ENCODE data around the gene PDXP.

PDXP gene

DNA sequence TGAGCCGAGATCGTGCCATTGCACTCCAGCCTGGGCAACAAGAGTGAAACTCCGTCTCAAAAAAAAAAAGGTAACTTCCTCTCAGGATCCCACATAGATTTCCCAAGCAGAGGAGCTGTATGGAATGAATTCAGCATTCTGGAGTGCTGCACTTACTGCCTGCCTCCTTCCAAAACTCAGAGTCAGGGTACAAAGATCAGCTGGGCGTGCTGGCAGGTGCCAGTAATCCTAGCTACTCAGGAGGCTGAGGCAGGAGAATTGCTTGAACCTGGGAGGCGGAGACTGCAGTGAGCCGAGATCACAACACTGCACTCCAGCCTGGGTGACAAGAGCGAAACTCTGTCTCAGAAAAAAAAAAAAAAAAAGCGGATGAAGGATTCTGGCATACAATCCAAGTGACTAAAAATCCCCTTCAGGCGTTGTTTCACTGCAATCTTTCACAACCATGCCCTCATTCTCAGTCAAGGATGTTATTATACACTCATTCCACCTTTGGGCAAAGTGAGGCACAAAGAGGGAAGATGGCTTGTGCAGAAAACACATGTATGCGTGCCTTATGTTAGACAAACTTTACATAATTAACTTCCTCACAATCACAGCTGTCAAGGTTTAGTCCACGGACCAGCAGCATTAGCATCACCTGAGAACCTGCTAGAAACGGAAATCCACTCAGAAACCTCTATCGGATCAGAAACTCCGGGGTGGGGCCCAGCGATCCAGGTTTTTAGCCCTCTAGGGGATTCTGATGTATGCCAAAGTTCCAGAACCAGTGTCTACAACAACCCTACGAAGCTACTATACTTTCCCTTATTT lies 26.5 kb downstream of the PDXP start:
- Histone ChIP-seq H3F3A (ENCODE audit: control insufficient read depth, insufficient read depth) (peaks cover 4% of the 10 kb centered on the region), H3K9me3 (ENCODE audit: control insufficient read depth, insufficient read depth, low read length) (no peaks in the 10 kb centered on the region), H3K79me2 (ENCODE audit: control insufficient read depth, low read length) (peaks cover 30% of the 10 kb centered on the region), H3K9me2 (replicated peaks; ENCODE audit: control insufficient read depth, low read length) (no peaks in the 10 kb centered on the region), H3K4me3 (ENCODE audit: low read length) (no peak overlapping the region), H3K4me1 (ENCODE audit: control insufficient read depth, low read length) (peaks cover 28% of the 10 kb centered on the region), H4K20me1 (ENCODE audit: control insufficient read depth, insufficient read depth, low read depth, low read length) (no peaks in the 10 kb centered on the region), H3K27ac (ENCODE audit: low read depth, low read length) (no peak overlapping the region), H3K36me3 (ENCODE audit: control insufficient read depth, low read length) (peaks cover 28% of the 10 kb centered on the region), H3K4me2 (ENCODE audit: low read length) (peak overlapping the region; percentile 79), H3K27me3 (ENCODE audit: control insufficient read depth, low read length) (no peaks in the 10 kb centered on the region)
- TF ChIP-seq EZH2phosphoT487 (IDR thresholded peaks at IDR 0.05; ENCODE audit: borderline replicate concordance, low read length) (no peak), CTCF (IDR thresholded peaks at IDR 0.05; ENCODE audit: low read depth, low read length, poor library complexity, severe bottlenecking) (no peak)

- TF ChIP-seq CTCF (IDR thresholded peaks at IDR 0.05; ENCODE audit: low read depth, low read length, poor library complexity, severe bottlenecking) (no peak), EZH2phosphoT487 (IDR thresholded peaks at IDR 0.05; ENCODE audit: borderline replicate concordance, low read length) (no peak)
- peaks cover 40% of the 10 kb centered on the region for H3K36me3 ChIP-seq (ENCODE audit: control insufficient read depth, low read length)
- H3K27ac ChIP-seq (ENCODE audit: low read depth, low read length): peak within 1 kb of the TSS; percentile 68
- no peaks in the 10 kb centered on the region for H3K9me2 ChIP-seq (replicated peaks; ENCODE audit: control insufficient read depth, low read length)
- H3F3A ChIP-seq (ENCODE audit: control insufficient read depth, insufficient read depth): peaks cover 4% of the 10 kb centered on the region; the same call in 1 of the 2 replicates
- H3K27me3 ChIP-seq (ENCODE audit: control insufficient read depth, low read length): no peaks in the 10 kb centered on the region
- peak within 1 kb of the TSS; percentile 79 for H3K4me2 ChIP-seq (ENCODE audit: low read length)
- H3K79me2 ChIP-seq (ENCODE audit: control insufficient read depth, low read length): peaks cover 30% of the 10 kb centered on the region
- peak within 1 kb of the TSS; percentile 97 for H3K4me3 ChIP-seq (ENCODE audit: low read length)
- no peaks in the 10 kb centered on the region for H3K9me3 ChIP-seq (ENCODE audit: control insufficient read depth, insufficient read depth, low read length)
- H3K4me1 ChIP-seq (ENCODE audit: control insufficient read depth, low read length): peaks cover 25% of the 10 kb centered on the region
- no peaks in the 10 kb centered on the region for H4K20me1 ChIP-seq (ENCODE audit: control insufficient read depth, insufficient read depth, low read depth, low read length)
These were observed 27.8 kb downstream of the PDXP start, which contains the start of gene NOL12 for GRCh38 chr22:37686002-37686982. TSS of gene NOL12 (plus strand) at chr22:37686343. CDS start at chr22:37686393, 50 bp downstream.

- H3K79me2 ChIP-seq (ENCODE audit: control insufficient read depth, low read length): peaks cover 30% of the 10 kb centered on the region
- no peaks in the 10 kb centered on the region for H3K9me2 ChIP-seq (replicated peaks; ENCODE audit: control insufficient read depth, low read length)
- no peak overlapping the region for H3K4me2 ChIP-seq (ENCODE audit: low read length)
- no peaks in the 10 kb centered on the region for H3K27me3 ChIP-seq (ENCODE audit: control insufficient read depth, low read length)
- H3K4me1 ChIP-seq (ENCODE audit: control insufficient read depth, low read length): peaks cover 13% of the 10 kb centered on the region
- H3F3A ChIP-seq (ENCODE audit: control insufficient read depth, insufficient read depth): 0 out of 2 replicates have a peak, but pooled peaks cover 2% of the 10 kb centered on the region
- H3K4me3 ChIP-seq (ENCODE audit: low read length): no peak overlapping the region
- peaks cover 55% of the 10 kb centered on the region for H3K36me3 ChIP-seq (ENCODE audit: control insufficient read depth, low read length)
- no peak overlapping the region for H3K27ac ChIP-seq (ENCODE audit: low read depth, low read length)
- TF ChIP-seq EZH2phosphoT487 (IDR thresholded peaks at IDR 0.05; ENCODE audit: borderline replicate concordance, low read length) (no peak), CTCF (IDR thresholded peaks at IDR 0.05; ENCODE audit: low read depth, low read length, poor library complexity, severe bottlenecking) (no peak)
- no peaks in the 10 kb centered on the region for H4K20me1 ChIP-seq (ENCODE audit: control insufficient read depth, insufficient read depth, low read depth, low read length)
- H3K9me3 ChIP-seq (ENCODE audit: control insufficient read depth, insufficient read depth, low read length): no peaks in the 10 kb centered on the region
These were observed 31.9 kb downstream of the PDXP start for GRCh38 chr22:37690407-37690806.

All from DOHH2 (cell line).